GM12878 (cell line): ENCODE data around the gene ITPR2.

Experiments
- BHLHE40 ChIP-seq, 2 experiments: fragments of 450-650 bp in 1 of 2; IDR thresholded peaks; 2 replicates each; pipeline ENCODE4 v1.6.1; 2011 to 2017; ENCODE audit warnings: low read depth in 2 of 2, borderline replicate concordance in 1 of 2, improper control_type of control experiment in 1 of 2, low read length in 1 of 2, mild to moderate bottlenecking in 1 of 2
- CTCF ChIP-seq, 3 experiments: IDR thresholded peaks in 2 of 3; conservative IDR thresholded peaks in 1 of 3; 2 replicates each; pipeline ENCODE4 v1.5.1; 2011; ENCODE audit warnings: low read depth in 3 of 3, low read length in 3 of 3, mild to moderate bottlenecking in 3 of 3, control low read depth in 2 of 3, moderate library complexity in 2 of 3, inconsistent platforms in 1 of 3, mixed read lengths in 1 of 3; ENCODE audit not compliant: control insufficient read depth in 2 of 3, insufficient read depth in 1 of 3; ENCODE audit errors: extremely low read depth in 1 of 3
- ETV6 ChIP-seq, 2 experiments: fragments of 450-650 bp in 1 of 2; IDR thresholded peaks in 1 of 2; conservative IDR thresholded peaks in 1 of 2; 2 replicates each; pipeline ENCODE4 v1.6.1; 2014; ENCODE audit warnings: antibody characterized with exemption in 1 of 2, borderline replicate concordance in 1 of 2, low read depth in 1 of 2, mild to moderate bottlenecking in 1 of 2, moderate library complexity in 1 of 2
- EZH2 ChIP-seq: IDR thresholded peaks from 2 replicates; pipeline ENCODE4 v1.6.1; 2012; ENCODE audit warnings: low read depth, mild to moderate bottlenecking, control low read depth, inconsistent platforms, low read length, borderline replicate concordance; ENCODE audit not compliant: control insufficient read depth
- TF ChIP-seq, protein P1 (sequence below): IDR thresholded peaks from 2 replicates; pipeline ENCODE4 v1.6.1; 2011; ENCODE audit warnings: low read depth, low read length, improper control_type of control experiment, borderline replicate concordance
- TF ChIP-seq, protein P2 (sequence below): IDR thresholded peaks from 2 replicates; pipeline ENCODE4 v1.6.1; 2012; ENCODE audit warnings: mild to moderate bottlenecking, low read depth, low read length

- TF ChIP-seq, protein P1, sequence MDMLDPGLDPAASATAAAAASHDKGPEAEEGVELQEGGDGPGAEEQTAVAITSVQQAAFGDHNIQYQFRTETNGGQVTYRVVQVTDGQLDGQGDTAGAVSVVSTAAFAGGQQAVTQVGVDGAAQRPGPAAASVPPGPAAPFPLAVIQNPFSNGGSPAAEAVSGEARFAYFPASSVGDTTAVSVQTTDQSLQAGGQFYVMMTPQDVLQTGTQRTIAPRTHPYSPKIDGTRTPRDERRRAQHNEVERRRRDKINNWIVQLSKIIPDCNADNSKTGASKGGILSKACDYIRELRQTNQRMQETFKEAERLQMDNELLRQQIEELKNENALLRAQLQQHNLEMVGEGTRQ: no peak
- TF ChIP-seq ETV6 (conservative IDR thresholded peaks at IDR 0.05 in 1 of 2, IDR thresholded peaks at IDR 0.05 in 1 of 2; ENCODE audit: borderline replicate concordance in 1 of 2, low read depth in 1 of 2) (no peak), CTCF (IDR thresholded peaks at IDR 0.05 in 2 of 3, conservative IDR thresholded peaks at IDR 0.05 in 1 of 3; ENCODE audit: control insufficient read depth in 2 of 3, extremely low read depth in 1 of 3, insufficient read depth in 1 of 3, low read depth in 3 of 3, low read length in 3 of 3) (no peak), EZH2 (no peak), BHLHE40 (IDR thresholded peaks at IDR 0.05; ENCODE audit: borderline replicate concordance in 1 of 2, low read depth in 2 of 2, low read length in 1 of 2) (no peak)
- TF ChIP-seq, protein P2, sequence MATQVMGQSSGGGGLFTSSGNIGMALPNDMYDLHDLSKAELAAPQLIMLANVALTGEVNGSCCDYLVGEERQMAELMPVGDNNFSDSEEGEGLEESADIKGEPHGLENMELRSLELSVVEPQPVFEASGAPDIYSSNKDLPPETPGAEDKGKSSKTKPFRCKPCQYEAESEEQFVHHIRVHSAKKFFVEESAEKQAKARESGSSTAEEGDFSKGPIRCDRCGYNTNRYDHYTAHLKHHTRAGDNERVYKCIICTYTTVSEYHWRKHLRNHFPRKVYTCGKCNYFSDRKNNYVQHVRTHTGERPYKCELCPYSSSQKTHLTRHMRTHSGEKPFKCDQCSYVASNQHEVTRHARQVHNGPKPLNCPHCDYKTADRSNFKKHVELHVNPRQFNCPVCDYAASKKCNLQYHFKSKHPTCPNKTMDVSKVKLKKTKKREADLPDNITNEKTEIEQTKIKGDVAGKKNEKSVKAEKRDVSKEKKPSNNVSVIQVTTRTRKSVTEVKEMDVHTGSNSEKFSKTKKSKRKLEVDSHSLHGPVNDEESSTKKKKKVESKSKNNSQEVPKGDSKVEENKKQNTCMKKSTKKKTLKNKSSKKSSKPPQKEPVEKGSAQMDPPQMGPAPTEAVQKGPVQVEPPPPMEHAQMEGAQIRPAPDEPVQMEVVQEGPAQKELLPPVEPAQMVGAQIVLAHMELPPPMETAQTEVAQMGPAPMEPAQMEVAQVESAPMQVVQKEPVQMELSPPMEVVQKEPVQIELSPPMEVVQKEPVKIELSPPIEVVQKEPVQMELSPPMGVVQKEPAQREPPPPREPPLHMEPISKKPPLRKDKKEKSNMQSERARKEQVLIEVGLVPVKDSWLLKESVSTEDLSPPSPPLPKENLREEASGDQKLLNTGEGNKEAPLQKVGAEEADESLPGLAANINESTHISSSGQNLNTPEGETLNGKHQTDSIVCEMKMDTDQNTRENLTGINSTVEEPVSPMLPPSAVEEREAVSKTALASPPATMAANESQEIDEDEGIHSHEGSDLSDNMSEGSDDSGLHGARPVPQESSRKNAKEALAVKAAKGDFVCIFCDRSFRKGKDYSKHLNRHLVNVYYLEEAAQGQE: no peak
These were observed 154.0 kb downstream of the ITPR2 start for GRCh38 chr12:26678697-26679660.
